PFSK-1 (cell line): Measurements from ENCODE around the gene KRTAP10-1.

ENCODE experiments used
- FOXP2 ChIP-seq: optimal IDR thresholded peaks from 2 replicates; pipeline ENCODE3; 2011; ENCODE audit warnings: borderline replicate concordance, control low read depth, inconsistent platforms; ENCODE audit not compliant: insufficient read depth; ENCODE audit errors: extremely low read length, extremely low read depth
- POLR2AphosphoS5 ChIP-seq: IDR thresholded peaks from 2 replicates; pipeline ENCODE4 v1.6.1; 2012; ENCODE audit warnings: low read depth, mild to moderate bottlenecking, control low read depth, low read length, moderate library complexity
- SIN3A ChIP-seq: IDR thresholded peaks from 2 replicates; pipeline ENCODE4 v1.6.1; 2012; ENCODE audit warnings: mild to moderate bottlenecking, low read length, moderate library complexity, borderline replicate concordance; ENCODE audit not compliant: insufficient read depth
- TAF1 ChIP-seq: IDR thresholded peaks from 2 replicates; pipeline ENCODE4 v1.6.1; 2012; ENCODE audit warnings: low read length, control low read depth, borderline replicate concordance; ENCODE audit not compliant: insufficient read depth

DNA sequence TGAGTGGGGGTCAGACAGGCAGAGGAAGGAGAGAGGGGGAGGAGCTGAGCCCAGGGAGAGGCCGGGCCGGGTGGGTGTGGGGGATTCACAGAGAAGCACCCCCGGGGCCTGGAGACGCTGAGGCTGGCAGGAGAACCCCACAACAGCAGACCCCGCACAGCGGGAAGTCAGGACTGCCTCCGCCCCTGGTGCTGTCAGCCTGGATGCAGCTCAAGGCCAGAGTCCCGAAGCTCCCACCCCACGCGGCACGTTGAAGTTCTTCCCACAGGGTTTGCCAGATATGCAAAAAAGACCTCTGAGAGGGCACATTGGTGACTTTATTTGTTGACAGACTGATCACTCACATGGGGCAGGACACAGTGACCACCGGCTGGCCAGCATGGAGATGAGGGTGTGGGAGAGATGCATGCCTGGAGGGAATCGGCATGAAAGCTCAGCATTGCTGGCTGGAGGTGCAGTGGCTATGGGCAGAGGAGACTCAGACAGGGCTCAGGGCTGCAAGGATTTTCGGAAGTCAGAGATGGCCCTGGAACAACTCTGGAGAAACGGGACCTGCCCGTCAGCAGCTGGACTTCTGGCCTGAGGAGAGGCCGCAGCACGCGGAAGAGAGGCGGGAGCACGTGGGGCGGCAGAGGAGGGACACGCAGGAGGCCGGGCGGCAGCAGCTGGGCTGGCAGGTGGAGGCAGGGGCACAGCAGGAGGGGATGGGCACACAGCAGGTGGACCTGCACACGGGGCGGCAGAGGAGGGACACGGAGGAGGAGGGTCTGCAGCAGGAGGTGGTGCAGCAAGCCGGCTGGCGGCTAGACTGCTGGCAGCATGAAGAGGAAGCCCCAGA is 17.7 kb upstream of the KRTAP10-1 start:
- TF ChIP-seq SIN3A (no peak), POLR2AphosphoS5 (no peak), FOXP2 (no peak), TAF1 (no peak)
